Smooth muscle cell (in vitro differentiated cells): ENCODE results near the gene MYOD1. TPM values are rescaled to one million over a fixed set of nuclear protein-coding genes. Genes with fewer than 3 reads are reported as not detected.
A peak's percentile ranks its signal among the peaks of the same experiment; 100 is the strongest.

Experiments used
- DNase-seq: peaks from one replicate; lab custom pipeline; 2025; ENCODE audit not compliant: unreplicated experiment; lab: John Stamatoyannopoulos, UW
- H2AFZ ChIP-seq: fragments of 200-600 bp; sonication (generic); 2 replicates; pipeline ENCODE4 v1.6.0; 2016; ENCODE audit warnings: antibody characterized with exemption, low read depth, mild to moderate bottlenecking
- H3F3A ChIP-seq: fragments of 200-600 bp; sonication (generic); 2 replicates; pipeline ENCODE4 v1.6.0; 2017; ENCODE audit warnings: antibody characterized with exemption, low read depth
- H3K27ac ChIP-seq: fragments of 200-600 bp; sonication (generic); 2 replicates; pipeline ENCODE4 v1.5.1; 2016; ENCODE audit warnings: low read depth, mild to moderate bottlenecking
- H3K27me3 ChIP-seq: fragments of 200-600 bp; sonication (generic); 2 replicates; pipeline ENCODE4 v1.6.1; 2016; ENCODE audit warnings: low read depth, mild to moderate bottlenecking
- H3K36me3 ChIP-seq: fragments of 200-600 bp; sonication (generic); 2 replicates; pipeline ENCODE4 v1.5.1; 2016; ENCODE audit warnings: low read depth
- H3K4me1 ChIP-seq: fragments of 200-600 bp; sonication (generic); 2 replicates; pipeline ENCODE4 v1.5.1; 2016; ENCODE audit warnings: low read depth
- H3K4me2 ChIP-seq: fragments of 200-600 bp; sonication (generic); 2 replicates; pipeline ENCODE4 v1.6.0; 2016; ENCODE audit warnings: mild to moderate bottlenecking
- H3K4me3 ChIP-seq: fragments of 200-600 bp; sonication (generic); 2 replicates; pipeline ENCODE4 v1.5.1; 2016; ENCODE audit warnings: mild to moderate bottlenecking
- H3K79me2 ChIP-seq: fragments of 200-600 bp; sonication (generic); 2 replicates; pipeline ENCODE4 v1.6.0; 2016; ENCODE audit warnings: low read depth, mild to moderate bottlenecking
- H3K9ac ChIP-seq: fragments of 200-600 bp; sonication (generic); 2 replicates; pipeline ENCODE4 v1.6.0; 2016; ENCODE audit warnings: low read depth
- H3K9me3 ChIP-seq: fragments of 200-600 bp; sonication (generic); replicated peaks from 2 replicates; pipeline ENCODE4 v1.5.1; 2016; ENCODE audit warnings: low read depth
- H4K20me1 ChIP-seq: fragments of 200-600 bp; sonication (generic); 2 replicates; pipeline ENCODE4 v1.6.0; 2016; ENCODE audit warnings: low read depth
- CTCF ChIP-seq: fragments of 200-600 bp; sonication (generic); IDR thresholded peaks from 2 replicates; pipeline ENCODE4 v1.5.1; 2017; ENCODE audit warnings: borderline replicate concordance, mild to moderate bottlenecking, antibody characterized with exemption; ENCODE audit not compliant: insufficient read depth, poor library complexity, severe bottlenecking
- WGBS: methylation state at CpG from one replicate; pipeline ENCODE4 v1.1.7; 2016; ENCODE audit warnings: low lambda C conversion rate; 5-methylcytosine and 5-hydroxymethylcytosine counted together
- polyA plus RNA-seq: library from polyadenylated mRNA; unstranded; fragments of >200 nt; fragmentation: Nextera tagmentation; extraction: Ambion mirVana; gene quantifications from 2 replicates; pipeline ENCODE4 v1.2.1, GENCODE V29; 2016
- total RNA-seq: library from RNA; depleted of rRNA; stranded (reverse); fragments of >200 nt; gene quantifications from 2 replicates; pipeline ENCODE4 v1.2.3, GENCODE V29; 2014

The MYOD1 gene
- total and polyA plus RNA-seq, 2 experiments from 2014 or later, result not detected

- WGBS, result 36% methylated on average over 45 of the region's 56 CpGs
- H3K4me1 ChIP-seq, result no peaks in the 10 kb centered on the region
- H3K79me2 ChIP-seq, result no peaks in the 10 kb centered on the region
- no peak overlapping the region for H2AFZ ChIP-seq
- no peak overlapping the region for H3K4me2 ChIP-seq
- H3K4me3 ChIP-seq, result no peak overlapping the region
- H4K20me1 ChIP-seq, result no peaks in the 10 kb centered on the region
- no peaks in the 10 kb centered on the region for H3K9me3 ChIP-seq
- no peaks in the 10 kb centered on the region for H3F3A ChIP-seq
- no peaks in the 10 kb centered on the region for H3K36me3 ChIP-seq
- no peak overlapping the region for H3K9ac ChIP-seq
- no peak for DNase-seq
- peaks cover 100% of the 10 kb centered on the region for H3K27me3 ChIP-seq
- H3K27ac ChIP-seq, result no peak overlapping the region
- TF ChIP-seq CTCF, result no peak
Observed at GRCh38 chr11:17721242-17721999, 2.0 kb downstream of the MYOD1 start.

GRCh38 chr11:17722000-17722643 is 2.8 kb downstream of the MYOD1 start:
- peaks cover 100% of the 10 kb centered on the region for H3K27me3 ChIP-seq
- H4K20me1 ChIP-seq, result no peaks in the 10 kb centered on the region
- H2AFZ ChIP-seq, result no peak overlapping the region
- DNase-seq, result no peak
- no peak overlapping the region for H3K9ac ChIP-seq
- peak; percentile 26 for TF ChIP-seq CTCF
- 18% methylated on average over 25 of the region's 25 CpGs for WGBS
- H3K27ac ChIP-seq, result no peak overlapping the region
- no peaks in the 10 kb centered on the region for H3F3A ChIP-seq
- H3K4me1 ChIP-seq, result no peaks in the 10 kb centered on the region
- H3K79me2 ChIP-seq, result no peaks in the 10 kb centered on the region
- H3K4me2 ChIP-seq, result no peak overlapping the region
- H3K36me3 ChIP-seq, result no peaks in the 10 kb centered on the region
- no peak overlapping the region for H3K4me3 ChIP-seq
- no peaks in the 10 kb centered on the region for H3K9me3 ChIP-seq

- H2AFZ ChIP-seq, result no peak overlapping the region
- TF ChIP-seq CTCF, result no peak
- no peak overlapping the region for H3K4me3 ChIP-seq
- no peak overlapping the region for H3K9ac ChIP-seq
- H3K4me2 ChIP-seq, result no peak overlapping the region
- no peaks in the 10 kb centered on the region for H3K79me2 ChIP-seq
- DNase-seq, result no peak
- no peak overlapping the region for H3K27ac ChIP-seq
- no peaks in the 10 kb centered on the region for H3F3A ChIP-seq
- peaks cover 97% of the 10 kb centered on the region for H3K27me3 ChIP-seq
- WGBS, result 71% methylated on average over 10 of the region's 10 CpGs
- H3K9me3 ChIP-seq, result no peaks in the 10 kb centered on the region
- H4K20me1 ChIP-seq, result no peaks in the 10 kb centered on the region
- no peaks in the 10 kb centered on the region for H3K36me3 ChIP-seq
- no peaks in the 10 kb centered on the region for H3K4me1 ChIP-seq
Observed at GRCh38 chr11:17724020-17724908, 4.9 kb downstream of the MYOD1 start.
